B cell (primary cell): ENCODE data around the gene CPT1A.

Experiments
- EZH2 ChIP-seq: IDR thresholded peaks from 2 replicates; pipeline ENCODE4 v1.6.1; 2012; ENCODE audit warnings: borderline replicate concordance, low read depth, mild to moderate bottlenecking, moderate library complexity, low read length; ENCODE audit not compliant: insufficient read depth, poor library complexity, severe bottlenecking
- TF ChIP-seq, protein P1 (sequence below): fragments of 200-600 bp; IDR thresholded peaks from one replicate; pipeline ENCODE4 v1.8.0; 2022; ENCODE audit warnings: antibody characterized with exemption, mild to moderate bottlenecking

DNA sequence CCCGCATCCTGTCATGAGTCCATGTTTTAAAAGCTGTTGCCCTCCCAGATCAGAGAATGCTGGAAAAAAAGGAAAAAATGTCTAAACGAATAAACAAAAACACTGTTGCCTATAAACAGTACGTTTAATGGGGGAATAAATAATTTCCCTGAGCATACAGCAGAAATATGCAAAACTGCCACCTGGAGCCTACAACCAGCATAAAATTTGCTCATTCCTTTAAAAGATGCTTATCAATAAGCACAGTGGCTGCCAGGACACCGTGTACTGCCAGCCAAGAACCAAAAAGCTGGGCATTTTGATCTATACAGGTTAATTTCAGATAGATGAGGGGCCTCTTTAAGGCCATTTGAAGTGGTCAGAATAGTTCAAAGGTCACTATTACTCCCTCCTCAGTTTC, 5.7 kb upstream of the CPT1A start:
- TF ChIP-seq, protein P1, sequence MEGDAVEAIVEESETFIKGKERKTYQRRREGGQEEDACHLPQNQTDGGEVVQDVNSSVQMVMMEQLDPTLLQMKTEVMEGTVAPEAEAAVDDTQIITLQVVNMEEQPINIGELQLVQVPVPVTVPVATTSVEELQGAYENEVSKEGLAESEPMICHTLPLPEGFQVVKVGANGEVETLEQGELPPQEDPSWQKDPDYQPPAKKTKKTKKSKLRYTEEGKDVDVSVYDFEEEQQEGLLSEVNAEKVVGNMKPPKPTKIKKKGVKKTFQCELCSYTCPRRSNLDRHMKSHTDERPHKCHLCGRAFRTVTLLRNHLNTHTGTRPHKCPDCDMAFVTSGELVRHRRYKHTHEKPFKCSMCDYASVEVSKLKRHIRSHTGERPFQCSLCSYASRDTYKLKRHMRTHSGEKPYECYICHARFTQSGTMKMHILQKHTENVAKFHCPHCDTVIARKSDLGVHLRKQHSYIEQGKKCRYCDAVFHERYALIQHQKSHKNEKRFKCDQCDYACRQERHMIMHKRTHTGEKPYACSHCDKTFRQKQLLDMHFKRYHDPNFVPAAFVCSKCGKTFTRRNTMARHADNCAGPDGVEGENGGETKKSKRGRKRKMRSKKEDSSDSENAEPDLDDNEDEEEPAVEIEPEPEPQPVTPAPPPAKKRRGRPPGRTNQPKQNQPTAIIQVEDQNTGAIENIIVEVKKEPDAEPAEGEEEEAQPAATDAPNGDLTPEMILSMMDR, result no peak
- TF ChIP-seq EZH2, result no peak
